ENCODE measurements around the gene RAD52.

RAD52 gene

GRCh38 chr12:912466-913235, 36.8 kb downstream of the RAD52 start:
- no peak for DNase-seq

- no peak for DNase-seq
Measured at GRCh38 chr12:911191-911826, 38.2 kb downstream of the RAD52 start.

GRCh38 chr12:910416-910815, 39.1 kb downstream of the RAD52 start:
- no peak for DNase-seq

- no peak for DNase-seq
Measured at GRCh38 chr12:909861-910260, 39.6 kb downstream of the RAD52 start.

- DNase-seq = no peak
Measured at GRCh38 chr12:907413-908185, 41.9 kb downstream of the RAD52 start.

GRCh38 chr12:906062-906585, 43.4 kb downstream of the RAD52 start:
- no peak for DNase-seq

- no peak for DNase-seq
Measured at GRCh38 chr12:905261-906031, 44.0 kb downstream of the RAD52 start.

- no peak for DNase-seq
Measured at GRCh38 chr12:904010-904414, 45.5 kb downstream of the RAD52 start.

GRCh38 chr12:903055-903454, 46.4 kb downstream of the RAD52 start:
- no peak for DNase-seq

- no peak for DNase-seq
Measured at GRCh38 chr12:902581-902980, 46.9 kb downstream of the RAD52 start.

- no peak for DNase-seq
Measured at GRCh38 chr12:897386-897785, 52.1 kb downstream of the RAD52 start.

- DNase-seq = no peak
Measured at GRCh38 chr12:896031-896430, 53.5 kb downstream of the RAD52 start.

GRCh38 chr12:894226-894625, 55.3 kb downstream of the RAD52 start:
- DNase-seq = no peak

- DNase-seq = no peak
Measured at GRCh38 chr12:886206-886605, 63.3 kb downstream of the RAD52 start.

- DNase-seq = no peak
Measured at GRCh38 chr12:885701-886100, 63.8 kb downstream of the RAD52 start.

- DNase-seq = no peak
Measured at GRCh38 chr12:884746-885414, 64.6 kb downstream of the RAD52 start.

GRCh38 chr12:880656-881055, 68.8 kb downstream of the RAD52 start:
- no peak for DNase-seq

- no peak for DNase-seq
Measured at GRCh38 chr12:879641-880040, 69.9 kb downstream of the RAD52 start.

GRCh38 chr12:873954-874353, 75.5 kb downstream of the RAD52 start:
- DNase-seq = no peak

- no peak for DNase-seq
Measured at GRCh38 chr12:870378-870777, 79.1 kb downstream of the RAD52 start.

GRCh38 chr12:868722-869121, 80.8 kb downstream of the RAD52 start:
- no peak for DNase-seq

GRCh38 chr12:867905-868304, 81.6 kb downstream of the RAD52 start:
- no peak for DNase-seq

Measured in CD4-positive, alpha-beta T cell treated with Interleukin-15 for 1 hour (primary cell).